Lower leg skin (tissue), 4 donors: ENCODE data around the gene CHRNA9. TPM values are rescaled to one million over a fixed set of nuclear protein-coding genes. Genes with fewer than 3 reads are reported as not detected.

ENCODE experiments used
- DNase-seq, 2 donors: peaks; one replicate each; pipeline ENCODE4 v3.0.0-alpha.2; 2019; ENCODE audit warnings: low spot score in 2 of 2
- H3K4me3 ChIP-seq: fragments of 200-600 bp; sonication (generic); 2 replicates; pipeline ENCODE4 v1.5.1; 2017; ENCODE audit warnings: mild to moderate bottlenecking, low read depth; ENCODE audit not compliant: poor library complexity, severe bottlenecking
- POLR2A ChIP-seq, 2 donors: fragments of 450-650 bp; IDR thresholded peaks; one replicate each; pipeline ENCODE4 v1.6.1; 2016 to 2017; ENCODE audit warnings: antibody characterized with exemption in 2 of 2, mild to moderate bottlenecking in 1 of 2, moderate library complexity in 1 of 2
- WGBS, 2 donors: methylation state at CpG; one replicate each; pipeline ENCODE4 v1.1.5; 2018; 5-methylcytosine and 5-hydroxymethylcytosine counted together
- intact Hi-C: fragments of 100-400 bp; cut with DNase I; formaldehyde crosslinking; loops from one replicate; pipeline ENCODE4 v1.15.0; 2023; ENCODE audit warnings: low total_unique reads
- total RNA-seq, 4 donors: library from RNA; depleted of rRNA; stranded (reverse); fragments of >200 nt; gene quantifications; one replicate each; pipeline ENCODE4 v1.1.0, GENCODE V29; 2016
- TF ChIP-seq, protein P1 (sequence below), 3 donors: fragments of 450-650 bp; IDR thresholded peaks; one replicate each; pipeline ENCODE4 v1.5.1; 2016; ENCODE audit warnings: antibody characterized with exemption in 3 of 3, mild to moderate bottlenecking in 3 of 3, moderate library complexity in 2 of 3

Gene CHRNA9
- total RNA-seq, 4 donors from 2014 or later: 0.27 to 1.9 (median 1.3) TPM

DNA sequence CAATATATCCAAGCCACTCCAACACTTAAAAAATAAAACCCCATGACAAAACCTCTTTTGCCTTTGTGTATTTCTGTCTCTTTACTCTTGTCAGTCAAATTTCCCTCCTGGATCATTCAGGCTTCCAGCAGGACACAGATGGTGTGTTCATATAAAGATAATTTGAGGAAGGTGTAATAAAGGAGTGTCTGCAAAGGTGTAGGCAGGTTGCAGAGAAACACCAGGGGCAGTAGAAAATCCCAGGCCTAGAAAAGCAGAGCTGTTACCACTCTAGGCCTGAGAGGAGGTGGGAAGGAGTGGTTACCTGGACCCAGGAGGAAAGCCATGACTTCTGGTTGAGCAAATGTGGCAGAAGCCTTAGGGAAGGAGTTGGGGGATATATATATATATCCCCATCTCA, 28.8 kb downstream of the CHRNA9 start:
- intact Hi-C loops: no loop called here
- TF ChIP-seq, protein P1, sequence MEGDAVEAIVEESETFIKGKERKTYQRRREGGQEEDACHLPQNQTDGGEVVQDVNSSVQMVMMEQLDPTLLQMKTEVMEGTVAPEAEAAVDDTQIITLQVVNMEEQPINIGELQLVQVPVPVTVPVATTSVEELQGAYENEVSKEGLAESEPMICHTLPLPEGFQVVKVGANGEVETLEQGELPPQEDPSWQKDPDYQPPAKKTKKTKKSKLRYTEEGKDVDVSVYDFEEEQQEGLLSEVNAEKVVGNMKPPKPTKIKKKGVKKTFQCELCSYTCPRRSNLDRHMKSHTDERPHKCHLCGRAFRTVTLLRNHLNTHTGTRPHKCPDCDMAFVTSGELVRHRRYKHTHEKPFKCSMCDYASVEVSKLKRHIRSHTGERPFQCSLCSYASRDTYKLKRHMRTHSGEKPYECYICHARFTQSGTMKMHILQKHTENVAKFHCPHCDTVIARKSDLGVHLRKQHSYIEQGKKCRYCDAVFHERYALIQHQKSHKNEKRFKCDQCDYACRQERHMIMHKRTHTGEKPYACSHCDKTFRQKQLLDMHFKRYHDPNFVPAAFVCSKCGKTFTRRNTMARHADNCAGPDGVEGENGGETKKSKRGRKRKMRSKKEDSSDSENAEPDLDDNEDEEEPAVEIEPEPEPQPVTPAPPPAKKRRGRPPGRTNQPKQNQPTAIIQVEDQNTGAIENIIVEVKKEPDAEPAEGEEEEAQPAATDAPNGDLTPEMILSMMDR (IDR thresholded peaks at IDR 0.05): no peak
- TF ChIP-seq POLR2A (IDR thresholded peaks at IDR 0.05): no peak
- no peak overlapping the region for H3K4me3 ChIP-seq
- DNase-seq: peak in 1 of 2 donors; percentile 5

DNA sequence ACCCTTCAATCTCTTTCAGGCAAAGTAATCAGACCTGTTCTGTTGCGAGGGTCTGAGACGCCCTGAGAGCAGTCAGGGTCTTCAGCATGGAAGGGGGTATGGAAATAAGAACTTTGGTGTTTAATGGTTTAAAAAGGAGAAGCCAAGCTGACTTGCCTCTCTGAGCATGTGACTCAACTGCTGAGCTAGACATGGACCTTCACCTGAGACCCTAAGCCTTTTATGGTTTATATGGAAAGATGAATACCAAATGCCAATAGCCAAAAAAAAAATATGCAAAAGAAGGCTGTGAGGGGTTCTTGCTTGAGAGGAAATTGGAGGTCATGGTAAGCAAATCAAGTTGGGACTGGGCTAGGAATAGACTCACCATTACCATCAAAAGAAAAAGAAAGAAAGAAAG, 30.6 kb downstream of the CHRNA9 start:
- peak in 1 of 2 donors; percentile 25 for DNase-seq
- WGBS, 2 donors: 71 to 80% methylated on average over 2 of the region's 2 CpGs
- H3K4me3 ChIP-seq: no peak overlapping the region
- intact Hi-C loops: no loop called here
- TF ChIP-seq, protein P1 (IDR thresholded peaks at IDR 0.05): no peak
- no peak for TF ChIP-seq POLR2A (IDR thresholded peaks at IDR 0.05)

DNA sequence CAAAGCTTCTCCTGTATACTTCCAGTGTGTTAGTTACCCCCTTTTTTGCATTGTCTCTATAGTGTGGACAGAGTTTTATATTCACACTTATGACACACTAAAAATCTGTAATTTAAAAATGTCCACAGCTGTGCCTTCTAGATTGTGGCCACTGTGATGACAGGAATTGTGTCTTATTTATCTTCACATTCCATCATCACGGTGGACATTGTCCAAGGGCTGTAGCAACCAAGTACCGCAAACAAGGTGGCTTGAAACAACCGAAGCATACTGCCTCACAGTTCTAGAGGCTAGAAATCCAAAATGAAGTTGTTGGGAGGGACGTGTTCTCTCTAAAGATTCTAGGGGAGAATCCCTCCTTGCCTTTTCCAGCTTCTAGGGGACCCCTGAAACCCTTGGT, 32.3 kb downstream of the CHRNA9 start:
- no peak for TF ChIP-seq POLR2A (IDR thresholded peaks at IDR 0.05)
- TF ChIP-seq, protein P1 (IDR thresholded peaks at IDR 0.05): no peak
- intact Hi-C loops: no loop called here
- 68 to 82% methylated on average over 4 of the region's 4 CpGs for WGBS, 2 donors

DNA sequence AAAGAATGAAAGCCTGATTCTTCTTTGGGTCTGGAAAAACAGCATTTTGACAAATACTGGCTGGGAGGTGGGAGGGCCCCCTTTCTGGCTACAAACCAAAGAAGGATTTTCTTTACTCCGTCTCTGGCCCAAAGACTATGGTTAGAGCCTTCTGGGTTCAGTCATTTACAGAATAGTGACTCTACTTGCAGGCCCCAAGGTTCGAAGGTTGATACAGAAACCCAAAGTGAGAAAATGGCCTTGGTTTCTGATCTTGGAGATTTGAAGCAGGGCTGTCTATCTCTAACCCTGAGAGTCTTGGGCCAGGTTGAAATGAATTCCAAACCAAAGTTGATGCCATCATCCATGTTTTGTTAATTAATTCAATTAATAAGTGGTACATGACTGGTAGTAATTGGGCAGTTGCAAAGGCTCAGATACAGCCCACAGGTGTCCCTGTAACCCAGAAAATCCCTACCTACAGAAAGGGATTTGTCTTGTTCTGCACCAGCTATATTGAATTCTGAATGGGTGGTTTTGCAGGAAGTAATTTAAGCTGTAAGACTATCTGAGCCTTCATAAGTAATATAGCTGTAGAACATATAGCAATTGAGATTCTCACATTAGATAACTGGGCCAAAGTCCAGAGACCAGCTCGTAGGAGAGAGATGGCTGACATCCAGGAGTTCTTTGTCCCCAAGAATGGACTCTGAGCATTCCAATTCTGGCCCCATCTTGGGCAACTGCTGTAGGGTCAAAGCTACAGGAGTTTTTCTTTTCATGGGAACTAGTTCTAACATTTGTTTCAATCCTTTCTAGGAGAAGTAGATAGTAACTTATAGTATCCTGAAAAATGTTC, 34.5 kb downstream of the CHRNA9 start:
- DNase-seq: no peak
- TF ChIP-seq POLR2A (IDR thresholded peaks at IDR 0.05): no peak
- 65 to 68% methylated on average over 3 of the region's 3 CpGs for WGBS, 2 donors
- intact Hi-C loops: no loop called here
- H3K4me3 ChIP-seq: no peak overlapping the region

More for the DNA sequence above, 32.3 kb downstream of the CHRNA9 start:
- H3K4me3 ChIP-seq: no peak overlapping the region
- DNase-seq: no peak

DNA sequence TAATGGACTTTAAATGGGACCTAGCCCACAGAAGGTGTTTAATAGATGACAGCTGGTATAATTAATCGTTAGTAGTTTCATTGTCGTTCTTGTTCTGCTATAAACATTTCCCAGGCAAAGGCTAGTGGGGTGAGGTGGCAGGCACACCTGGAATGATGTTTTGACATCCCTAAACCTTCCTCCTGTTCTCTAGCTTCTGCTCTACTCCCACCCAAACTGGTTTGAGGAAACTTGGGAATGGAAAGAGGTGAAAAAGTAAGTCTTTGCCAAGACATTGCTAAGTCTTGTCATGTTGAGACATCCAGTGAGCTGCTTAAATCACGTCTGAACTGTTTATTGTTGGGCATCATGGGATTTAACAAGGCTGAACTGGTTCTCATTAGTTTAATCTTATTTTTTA, 37.5 kb downstream of the CHRNA9 start:
- no peak for DNase-seq
- TF ChIP-seq POLR2A (IDR thresholded peaks at IDR 0.05): no peak
- TF ChIP-seq, protein P1 (IDR thresholded peaks at IDR 0.05): no peak
- WGBS, 2 donors: 44 to 47% methylated on average over 3 of the region's 3 CpGs
- intact Hi-C loops: no loop called here
- no peak overlapping the region for H3K4me3 ChIP-seq

DNA sequence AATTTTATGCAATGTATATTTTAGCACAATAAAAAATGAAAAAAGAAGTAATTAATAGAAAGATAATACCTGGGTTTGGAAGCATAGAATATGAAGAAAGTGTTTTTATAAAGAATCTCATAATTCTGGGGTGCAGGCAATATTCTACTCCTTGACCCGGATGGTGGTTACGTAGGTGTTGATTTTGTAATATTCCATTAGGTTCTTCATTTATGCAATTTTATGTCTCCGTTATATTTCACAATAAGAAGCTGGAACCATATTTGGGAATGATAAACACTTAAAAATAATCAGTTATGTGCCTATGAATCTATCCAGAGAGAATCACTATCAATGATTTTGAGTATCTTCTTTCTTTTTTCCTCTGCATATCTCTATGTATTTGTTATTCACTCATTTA, 38.5 kb downstream of the CHRNA9 start:
- TF ChIP-seq POLR2A (IDR thresholded peaks at IDR 0.05): no peak
- TF ChIP-seq, protein P1 (IDR thresholded peaks at IDR 0.05): no peak
- intact Hi-C loops: no loop called here
- no peak overlapping the region for H3K4me3 ChIP-seq
- no peak for DNase-seq
- 76 to 90% methylated on average over 3 of the region's 3 CpGs for WGBS, 2 donors
